NCI-H526 (cell line): Measurements from ENCODE around the gene SERTAD1.

Source experiments
- DNase-seq, 2 experiments: peaks; one replicate each; lab custom pipeline; 2025; lab: John Stamatoyannopoulos, UW

The SERTAD1 gene

GRCh38 chr19:40376286-40376862, 49.4 kb downstream of the SERTAD1 start:
- DNase-seq: no peak

GRCh38 chr19:40374084-40374483, 51.7 kb downstream of the SERTAD1 start:
- DNase-seq: no peak

GRCh38 chr19:40371802-40372122, 54.0 kb downstream of the SERTAD1 start:
- no peak for DNase-seq
